Measurements from ENCODE around the gene HDAC4. TPM values are rescaled to one million over a fixed set of nuclear protein-coding genes. Genes with fewer than 3 reads are reported as not detected.

The HDAC4 gene
- total RNA-seq, 1 donor from 2014 or later, result 12.9 TPM

DNA sequence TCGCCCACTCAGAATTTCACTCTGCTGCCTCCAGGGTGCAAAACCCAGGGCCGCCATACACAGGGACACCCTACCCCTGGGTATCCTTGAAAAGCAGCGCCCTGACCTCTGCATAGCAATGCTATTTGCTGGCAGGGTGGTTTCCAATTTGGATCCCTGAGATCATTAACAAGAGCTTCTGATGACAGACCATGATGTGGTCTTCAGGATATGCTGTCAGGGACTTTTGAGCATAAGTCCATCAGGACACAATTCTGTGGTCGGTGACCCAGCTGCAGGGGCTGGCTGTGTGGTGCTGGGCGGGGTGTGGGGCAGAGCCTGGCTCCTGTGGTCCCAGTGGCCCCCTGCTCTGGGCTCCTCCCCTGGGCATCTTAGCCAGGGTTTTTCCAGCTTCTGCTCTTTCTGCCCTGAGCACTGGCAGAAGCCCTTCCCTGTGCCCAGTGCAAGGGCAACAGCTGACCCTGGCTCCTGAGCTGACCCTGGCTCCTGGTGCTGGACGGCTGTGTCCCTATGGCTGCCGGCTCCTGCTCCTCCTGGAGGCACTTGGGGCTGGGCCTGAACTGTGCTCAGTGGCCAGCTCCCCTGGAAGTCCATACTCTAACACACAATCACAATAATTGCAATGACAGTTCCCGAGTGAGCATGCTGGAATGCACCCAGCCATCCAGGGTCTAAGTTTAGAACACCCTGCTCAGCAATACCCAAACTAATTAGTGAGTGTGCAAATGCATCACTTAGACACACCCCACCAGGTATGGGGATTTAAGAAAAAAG, 271.5 kb downstream of the HDAC4 start:
- no peak for DNase-seq (ENCODE audit: low read depth in 2 of 2)

- no peak for DNase-seq (ENCODE audit: low read depth in 2 of 2)
Measured at GRCh38 chr2:239128706-239129105, 272.1 kb downstream of the HDAC4 start.

DNA sequence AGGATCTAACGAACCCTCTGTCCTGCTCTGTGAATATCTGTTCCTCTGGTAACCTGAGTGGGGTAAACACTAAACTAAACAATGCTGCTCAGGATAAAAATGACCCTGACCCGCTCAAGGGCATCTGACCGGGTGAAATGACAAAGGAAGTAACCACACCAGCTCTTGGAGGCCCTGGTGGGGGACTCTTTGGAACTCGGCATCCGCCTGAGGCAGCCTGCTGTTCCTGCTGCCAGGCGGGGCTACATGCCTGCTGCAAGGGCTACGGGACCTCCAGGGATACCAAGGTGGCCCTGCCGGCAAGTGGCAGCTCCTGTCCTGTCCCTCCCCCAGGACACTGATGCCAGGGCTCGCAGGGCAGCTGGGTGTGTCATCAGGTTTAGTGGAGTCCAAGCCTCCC, 273.3 kb downstream of the HDAC4 start:
- no peak for DNase-seq (ENCODE audit: low read depth in 2 of 2)

- no peak for DNase-seq (ENCODE audit: low read depth in 2 of 2)
Measured at GRCh38 chr2:239125726-239126675, 274.8 kb downstream of the HDAC4 start.

DNA sequence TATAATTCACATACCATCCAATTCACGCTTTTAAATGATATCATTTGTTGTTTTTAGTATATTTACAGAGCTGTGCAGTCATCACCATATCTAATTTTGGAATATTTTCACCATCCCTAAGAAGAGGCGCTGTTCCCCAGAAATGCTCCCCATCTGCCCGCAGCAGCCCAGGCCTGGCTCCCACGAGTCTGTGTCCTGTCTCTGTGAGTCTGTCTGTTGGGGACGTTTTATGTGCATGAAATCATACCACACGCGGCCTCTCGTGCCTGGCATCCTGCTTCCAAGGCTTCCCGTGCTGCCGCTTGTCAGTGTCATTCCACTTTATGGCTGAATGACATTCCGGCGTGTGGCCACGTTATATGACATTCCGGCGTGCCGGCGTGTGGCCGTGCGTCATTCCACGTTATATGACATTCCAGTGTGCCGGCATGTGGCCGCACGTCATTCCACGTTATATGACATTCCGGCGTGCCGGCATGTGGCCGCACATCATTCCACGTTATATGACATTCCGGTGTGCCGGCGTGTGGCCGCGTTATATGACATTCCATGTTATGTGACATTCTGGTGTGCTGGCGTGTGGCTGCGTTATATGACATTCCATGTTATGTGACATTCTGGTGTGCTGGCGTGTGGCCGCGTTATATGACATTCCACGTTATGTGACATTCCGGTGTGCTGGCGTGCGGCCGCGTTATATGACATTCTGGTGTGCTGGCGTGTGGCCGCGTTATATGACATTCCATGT, 276.5 kb downstream of the HDAC4 start:
- no peak for DNase-seq (ENCODE audit: low read depth in 2 of 2)

- no peak for DNase-seq (ENCODE audit: low read depth in 2 of 2)
Measured at GRCh38 chr2:239122421-239123110, 278.3 kb downstream of the HDAC4 start.

DNA sequence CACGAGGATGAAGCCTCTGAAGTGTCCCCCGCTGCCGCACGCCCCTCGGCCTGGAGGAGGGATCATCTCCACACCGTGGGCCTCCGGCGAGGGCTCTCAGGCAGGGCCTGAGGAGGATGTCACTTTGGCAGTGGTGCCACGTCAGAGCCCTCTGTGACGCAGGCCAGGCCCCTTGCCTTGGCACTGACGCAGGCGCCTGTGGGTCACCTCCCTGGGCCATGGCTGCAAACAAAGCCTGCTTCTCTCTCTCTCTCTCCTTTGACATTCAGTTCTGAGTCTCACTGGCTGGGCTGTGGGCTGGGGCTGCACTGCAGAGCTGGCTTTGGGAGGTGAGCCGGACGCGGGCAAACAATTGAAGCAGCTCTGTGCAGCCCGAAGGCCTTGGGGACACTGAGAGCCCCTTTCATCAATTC, 279.2 kb downstream of the HDAC4 start:
- no peak for DNase-seq (ENCODE audit: low read depth in 2 of 2)

DNA sequence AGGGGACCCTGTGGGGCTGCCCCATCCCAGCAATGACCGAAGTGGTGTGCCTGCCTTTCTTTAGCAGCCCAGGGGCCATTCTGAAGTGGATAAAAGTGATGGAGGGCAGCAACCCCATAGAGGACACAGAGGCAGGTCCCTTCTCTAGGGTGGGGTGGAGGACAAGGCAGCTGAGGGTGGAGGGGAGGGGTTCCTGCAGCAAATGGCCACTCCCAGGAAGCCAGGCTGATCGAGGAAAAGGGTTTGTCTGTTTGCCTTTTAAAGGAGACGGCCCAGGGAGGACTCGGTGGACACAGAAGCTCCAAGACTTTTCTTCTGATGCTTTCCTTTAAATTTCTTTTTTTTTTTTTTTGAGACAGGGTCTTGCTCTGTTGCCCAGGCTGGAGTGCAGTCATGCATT, 280.2 kb downstream of the HDAC4 start:
- DNase-seq (ENCODE audit: low read depth in 2 of 2), result no peak

GRCh38 chr2:239119346-239120126, 281.3 kb downstream of the HDAC4 start:
- no peak for DNase-seq (ENCODE audit: low read depth in 2 of 2)

GRCh38 chr2:239118675-239119211, 282.1 kb downstream of the HDAC4 start:
- no peak for DNase-seq (ENCODE audit: low read depth in 2 of 2)

GRCh38 chr2:239118264-239118663, 282.6 kb downstream of the HDAC4 start:
- no peak for DNase-seq (ENCODE audit: low read depth in 2 of 2)

- DNase-seq (ENCODE audit: low read depth in 2 of 2), result no peak
Measured at GRCh38 chr2:239117831-239118230, 283.0 kb downstream of the HDAC4 start.

DNA sequence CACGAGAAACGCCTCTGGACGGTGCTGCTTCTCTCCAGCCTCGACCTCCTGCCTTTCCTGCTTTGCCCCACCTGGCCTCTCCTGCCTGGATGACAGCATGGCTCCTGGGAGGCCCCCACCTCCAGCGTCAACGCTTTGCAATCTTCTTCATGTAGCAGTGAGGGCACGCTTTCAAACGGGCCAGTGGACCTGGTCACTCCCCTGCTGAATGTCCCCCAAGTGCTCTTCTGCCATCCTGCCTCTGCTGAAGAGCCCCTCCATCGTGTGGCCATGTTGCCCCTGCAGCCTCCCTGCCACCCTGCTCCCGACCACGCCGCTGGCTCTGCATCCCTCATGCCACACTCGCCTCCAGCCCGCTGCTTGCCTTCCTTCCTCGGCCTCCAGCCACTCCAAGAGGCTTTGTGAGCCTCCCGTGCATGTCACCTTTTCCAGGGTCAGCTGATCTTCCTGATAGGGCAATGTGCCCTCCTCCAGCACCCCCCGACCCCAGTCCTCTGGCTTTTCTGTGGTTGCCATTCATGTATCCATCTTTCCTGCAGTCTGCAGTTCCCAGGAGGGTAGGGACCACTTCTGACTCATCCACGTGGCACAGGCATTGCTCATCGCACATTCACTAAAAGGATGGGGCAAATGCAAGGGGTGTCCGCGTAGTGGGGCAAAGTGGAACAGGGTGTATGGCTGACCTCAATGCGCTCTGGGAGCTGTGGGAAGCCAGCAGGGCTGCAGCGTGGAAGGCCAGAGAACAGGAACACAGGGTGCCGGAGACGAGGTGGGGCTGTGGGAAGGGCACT, 284.2 kb downstream of the HDAC4 start:
- no peak for DNase-seq (ENCODE audit: low read depth in 2 of 2)

GRCh38 chr2:239115616-239116015, 285.2 kb downstream of the HDAC4 start:
- no peak for DNase-seq (ENCODE audit: low read depth in 2 of 2)

DNA sequence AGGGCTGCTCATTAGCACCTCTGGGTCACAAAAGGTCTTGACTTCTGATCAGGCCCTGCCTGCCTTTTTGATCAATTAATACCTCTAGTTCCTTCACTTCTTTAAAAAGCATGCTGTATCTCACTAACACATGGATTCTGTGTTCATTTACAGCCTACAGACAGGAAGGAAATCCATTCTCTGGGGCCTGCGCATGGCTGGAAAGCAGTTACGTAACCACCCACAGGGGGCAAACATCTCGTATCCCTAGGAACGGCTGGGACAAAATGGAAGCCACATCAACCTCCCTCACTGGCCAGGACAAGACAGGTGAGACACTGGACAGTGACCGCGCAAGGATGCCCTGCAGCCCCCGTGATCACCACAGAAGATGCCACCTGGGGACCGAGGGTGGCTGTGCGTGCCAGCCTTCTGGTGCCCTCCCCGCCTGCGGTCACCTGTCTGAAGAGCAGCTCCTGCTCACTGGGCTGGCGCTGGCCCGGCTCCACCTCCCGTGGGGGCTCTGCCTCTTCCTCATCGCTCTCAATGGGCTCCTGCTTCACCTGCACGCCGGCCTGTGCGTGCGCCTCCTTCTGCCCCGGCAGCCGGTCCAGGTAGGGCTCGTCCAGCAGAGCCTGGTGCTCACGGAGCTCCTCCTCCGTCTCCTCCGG, 286.1 kb downstream of the HDAC4 start:
- peak; percentile 50 to 79 for DNase-seq (ENCODE audit: low read depth in 2 of 2)

DNA sequence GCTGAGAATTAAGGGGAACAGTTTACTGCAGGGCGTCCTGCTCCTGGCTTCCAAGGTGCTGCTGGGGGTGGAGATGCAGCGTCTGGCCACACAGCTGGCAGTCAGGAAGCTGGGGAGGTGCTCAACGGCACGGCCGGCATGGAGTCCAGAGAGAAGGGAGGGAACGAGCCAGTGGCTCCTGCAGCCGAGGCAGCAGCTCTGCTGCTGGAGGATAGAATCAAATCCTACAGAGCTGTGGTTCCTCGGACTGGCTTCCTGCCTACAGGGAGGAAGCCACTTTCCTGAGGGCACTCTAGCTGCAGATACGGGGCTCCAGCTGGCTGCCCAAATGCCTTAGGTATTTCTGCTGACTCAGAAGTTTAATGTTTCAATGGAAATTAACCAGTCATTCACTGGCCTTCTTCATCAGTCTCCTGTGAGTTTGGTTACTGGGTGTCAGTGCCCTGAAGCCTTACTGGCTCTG, 286.7 kb downstream of the HDAC4 start:
- DNase-seq (ENCODE audit: low read depth in 2 of 2), result peak; percentile 18 to 34

GRCh38 chr2:239113615-239114014, 287.2 kb downstream of the HDAC4 start:
- no peak for DNase-seq (ENCODE audit: low read depth in 2 of 2)

GRCh38 chr2:239113171-239113570, 287.6 kb downstream of the HDAC4 start:
- peak in 1 of 2 donors; percentile 9 for DNase-seq (ENCODE audit: low read depth in 2 of 2)

Measured in lung microvascular endothelial cell (primary cell).